GM12872 (cell line): ENCODE results near the gene USP6NL.

Experiments
- CTCF ChIP-seq: IDR thresholded peaks from 3 replicates; pipeline ENCODE4 v1.5.1; 2011; ENCODE audit warnings: low read depth, mild to moderate bottlenecking, low read length, moderate library complexity; ENCODE audit not compliant: insufficient read depth

USP6NL gene

GRCh38 chr10:11407939-11408338, 203.5 kb downstream of the USP6NL start:
- TF ChIP-seq CTCF: no peak

- TF ChIP-seq CTCF: no peak
Measured at GRCh38 chr10:11406746-11407145, 204.7 kb downstream of the USP6NL start.

- no peak for TF ChIP-seq CTCF
Measured at GRCh38 chr10:11404901-11405300, 206.5 kb downstream of the USP6NL start.
